Measurements from ENCODE around the gene PTPRM. TPM values are rescaled to one million over a fixed set of nuclear protein-coding genes. Genes with fewer than 3 reads are reported as not detected.

PTPRM gene
- total RNA-seq, 1 experiment from 2014 or later, result 100.0 TPM

DNA sequence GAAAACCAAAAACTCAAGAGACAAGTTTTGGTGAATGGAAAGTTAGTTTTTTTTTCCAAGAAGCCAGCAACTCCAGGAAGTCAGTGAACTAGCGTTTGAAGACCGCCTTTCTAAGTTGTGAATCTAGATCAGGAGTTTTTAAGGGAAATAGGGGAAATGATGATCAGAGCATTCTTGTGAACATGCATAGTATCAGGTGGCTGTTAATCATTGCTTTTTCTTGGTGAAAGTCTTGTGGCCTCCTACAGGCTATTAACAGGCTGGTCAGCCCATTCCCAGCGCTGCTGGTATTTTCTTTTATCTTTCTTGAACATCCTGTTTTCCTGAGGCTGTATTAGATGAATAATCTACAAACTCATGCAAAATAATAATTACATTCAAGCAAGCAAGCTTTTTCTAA lies 155.8 kb downstream of the PTPRM start:
- Mint-ChIP-seq H3K4me1 (ENCODE audit: low read depth, unreplicated experiment) (peaks cover 16% of the 10 kb centered on the region), H3K9me3 (ENCODE audit: unreplicated experiment) (peaks cover 6% of the 10 kb centered on the region), H3K27me3 (ENCODE audit: insufficient read depth, unreplicated experiment) (no peaks in the 10 kb centered on the region), H3K36me3 (ENCODE audit: insufficient read depth, unreplicated experiment) (peaks cover 12% of the 10 kb centered on the region), H3K4me3 (ENCODE audit: unreplicated experiment) (no peak overlapping the region), H3K27ac (ENCODE audit: unreplicated experiment) (peak overlapping the region; percentile 18)
- H3K4me1 ChIP-seq, result peaks cover 18% of the 10 kb centered on the region
- TF ChIP-seq, protein P1, sequence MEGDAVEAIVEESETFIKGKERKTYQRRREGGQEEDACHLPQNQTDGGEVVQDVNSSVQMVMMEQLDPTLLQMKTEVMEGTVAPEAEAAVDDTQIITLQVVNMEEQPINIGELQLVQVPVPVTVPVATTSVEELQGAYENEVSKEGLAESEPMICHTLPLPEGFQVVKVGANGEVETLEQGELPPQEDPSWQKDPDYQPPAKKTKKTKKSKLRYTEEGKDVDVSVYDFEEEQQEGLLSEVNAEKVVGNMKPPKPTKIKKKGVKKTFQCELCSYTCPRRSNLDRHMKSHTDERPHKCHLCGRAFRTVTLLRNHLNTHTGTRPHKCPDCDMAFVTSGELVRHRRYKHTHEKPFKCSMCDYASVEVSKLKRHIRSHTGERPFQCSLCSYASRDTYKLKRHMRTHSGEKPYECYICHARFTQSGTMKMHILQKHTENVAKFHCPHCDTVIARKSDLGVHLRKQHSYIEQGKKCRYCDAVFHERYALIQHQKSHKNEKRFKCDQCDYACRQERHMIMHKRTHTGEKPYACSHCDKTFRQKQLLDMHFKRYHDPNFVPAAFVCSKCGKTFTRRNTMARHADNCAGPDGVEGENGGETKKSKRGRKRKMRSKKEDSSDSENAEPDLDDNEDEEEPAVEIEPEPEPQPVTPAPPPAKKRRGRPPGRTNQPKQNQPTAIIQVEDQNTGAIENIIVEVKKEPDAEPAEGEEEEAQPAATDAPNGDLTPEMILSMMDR (IDR thresholded peaks at IDR 0.05; ENCODE audit: insufficient read depth in 1 of 2, low read depth in 1 of 2, low read length in 1 of 2, severe bottlenecking in 1 of 2, unreplicated experiment in 1 of 2), result no peak
- no peaks in the 10 kb centered on the region for H3K36me3 ChIP-seq (ENCODE audit: control insufficient read depth, insufficient read depth, low read length)
- DNase-seq, result no peak
- BruUV-seq (replicated peaks), result no TSS peak
- H3K9me3 ChIP-seq, result peaks cover 4% of the 10 kb centered on the region; the same call in 1 of the 2 replicates
- H3K27me3 ChIP-seq (replicated peaks; ENCODE audit: control insufficient read depth, insufficient read depth, low read length), result no peaks in the 10 kb centered on the region
- no peak overlapping the region for H3K4me3 ChIP-seq (ENCODE audit: low read depth, low read length)
- CTCF ChIA-PET, result no interaction called here
- intact Hi-C loops (cut with micrococcal nuclease; ENCODE audit: unreplicated experiment), result loop anchor here (5.0 kb wide), 1 partner anchor 76 kb away; no protein-coding TSS in a partner anchor
- POLR2A ChIA-PET, result no interaction called here

DNA sequence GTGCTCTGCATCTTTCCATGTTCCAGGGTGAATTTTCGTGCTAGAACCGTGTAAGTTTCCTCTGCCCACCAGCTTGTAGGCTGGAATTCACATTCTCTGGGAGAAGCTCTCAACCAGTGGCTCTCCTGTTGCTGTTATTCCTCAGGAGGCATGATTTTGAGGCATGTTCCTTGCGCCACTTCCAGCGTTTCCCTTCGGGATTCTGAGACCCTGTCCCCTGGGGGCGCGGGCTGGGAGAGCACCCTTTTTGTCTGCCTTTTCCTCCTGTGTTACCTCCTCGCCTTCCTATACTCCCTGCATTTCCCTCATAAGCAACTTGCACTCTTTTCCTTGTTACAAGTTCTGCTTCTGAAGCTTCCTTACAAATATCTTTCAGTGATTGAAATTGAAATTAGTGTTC lies 156.4 kb downstream of the PTPRM start:
- H3K36me3 Mint-ChIP-seq (ENCODE audit: insufficient read depth, unreplicated experiment), result peaks cover 6% of the 10 kb centered on the region

GRCh38 chr18:7725473-7725872 lies 158.4 kb downstream of the PTPRM start:
- H3K9me3 ChIP-seq, result no peaks in the 10 kb centered on the region
- no peak overlapping the region for H3K27ac Mint-ChIP-seq (ENCODE audit: unreplicated experiment)
- no peaks in the 10 kb centered on the region for H3K27me3 ChIP-seq (replicated peaks; ENCODE audit: control insufficient read depth, insufficient read depth, low read length)
- no peaks in the 10 kb centered on the region for H3K27me3 Mint-ChIP-seq (ENCODE audit: insufficient read depth, unreplicated experiment)
- TF ChIP-seq, protein P1 (IDR thresholded peaks at IDR 0.05; ENCODE audit: insufficient read depth in 1 of 2, low read depth in 1 of 2, low read length in 1 of 2, severe bottlenecking in 1 of 2, unreplicated experiment in 1 of 2), result no peak
- H3K4me1 ChIP-seq, result peaks cover 40% of the 10 kb centered on the region
- no peak overlapping the region for H3K4me3 Mint-ChIP-seq (ENCODE audit: unreplicated experiment)
- H3K36me3 ChIP-seq (ENCODE audit: control insufficient read depth, insufficient read depth, low read length), result no peaks in the 10 kb centered on the region
- no TSS peak for BruUV-seq (replicated peaks)
- CTCF ChIA-PET, result no interaction called here
- peaks cover 13% of the 10 kb centered on the region for H3K4me1 Mint-ChIP-seq (ENCODE audit: low read depth, unreplicated experiment)
- POLR2A ChIA-PET, result no interaction called here
- no peaks in the 10 kb centered on the region for H3K9me3 Mint-ChIP-seq (ENCODE audit: unreplicated experiment)
- no peak overlapping the region for H3K4me3 ChIP-seq (ENCODE audit: low read depth, low read length)
- no peak for DNase-seq
- intact Hi-C loops (cut with micrococcal nuclease; ENCODE audit: unreplicated experiment), result no loop called here
- H3K36me3 Mint-ChIP-seq (ENCODE audit: insufficient read depth, unreplicated experiment), result peaks cover 3% of the 10 kb centered on the region

More for the DNA sequence above, 156.4 kb downstream of the PTPRM start:
- BruUV-seq (replicated peaks), result no TSS peak
- Histone ChIP-seq H3K27me3 (replicated peaks; ENCODE audit: control insufficient read depth, insufficient read depth, low read length) (no peaks in the 10 kb centered on the region), H3K4me3 (ENCODE audit: low read depth, low read length) (no peak overlapping the region), H3K36me3 (ENCODE audit: control insufficient read depth, insufficient read depth, low read length) (no peaks in the 10 kb centered on the region), H3K9me3 (no peaks in the 10 kb centered on the region), H3K4me1 (peaks cover 24% of the 10 kb centered on the region)
- Mint-ChIP-seq H3K4me3 (ENCODE audit: unreplicated experiment) (no peak overlapping the region), H3K27me3 (ENCODE audit: insufficient read depth, unreplicated experiment) (no peaks in the 10 kb centered on the region), H3K27ac (ENCODE audit: unreplicated experiment) (peak overlapping the region; percentile 18), H3K9me3 (ENCODE audit: unreplicated experiment) (no peaks in the 10 kb centered on the region), H3K4me1 (ENCODE audit: low read depth, unreplicated experiment) (peaks cover 16% of the 10 kb centered on the region)
- no peak for DNase-seq
- intact Hi-C loops (cut with micrococcal nuclease; ENCODE audit: unreplicated experiment), result loop anchor here (5.0 kb wide), 1 partner anchor 76 kb away; no protein-coding TSS in a partner anchor
- TF ChIP-seq, protein P1 (IDR thresholded peaks at IDR 0.05; ENCODE audit: insufficient read depth in 1 of 2, low read depth in 1 of 2, low read length in 1 of 2, severe bottlenecking in 1 of 2, unreplicated experiment in 1 of 2), result no peak
- POLR2A ChIA-PET, result no interaction called here
- CTCF ChIA-PET, result no interaction called here

Measured in Caco-2 (cell line).